Smooth muscle cell (in vitro differentiated cells): Measurements from ENCODE around the gene CEMIP2. TPM values are rescaled to one million over a fixed set of nuclear protein-coding genes. Genes with fewer than 3 reads are reported as not detected.

ENCODE experiments used
- DNase-seq: peaks from one replicate; lab custom pipeline; 2025; ENCODE audit not compliant: unreplicated experiment; lab: John Stamatoyannopoulos, UW
- H2AFZ ChIP-seq: fragments of 200-600 bp; sonication (generic); 2 replicates; pipeline ENCODE4 v1.6.0; 2016; ENCODE audit warnings: antibody characterized with exemption, low read depth, mild to moderate bottlenecking
- H3F3A ChIP-seq: fragments of 200-600 bp; sonication (generic); 2 replicates; pipeline ENCODE4 v1.6.0; 2017; ENCODE audit warnings: antibody characterized with exemption, low read depth
- H3K27ac ChIP-seq: fragments of 200-600 bp; sonication (generic); 2 replicates; pipeline ENCODE4 v1.5.1; 2016; ENCODE audit warnings: low read depth, mild to moderate bottlenecking
- H3K27me3 ChIP-seq: fragments of 200-600 bp; sonication (generic); 2 replicates; pipeline ENCODE4 v1.6.1; 2016; ENCODE audit warnings: low read depth, mild to moderate bottlenecking
- H3K36me3 ChIP-seq: fragments of 200-600 bp; sonication (generic); 2 replicates; pipeline ENCODE4 v1.5.1; 2016; ENCODE audit warnings: low read depth
- H3K4me1 ChIP-seq: fragments of 200-600 bp; sonication (generic); 2 replicates; pipeline ENCODE4 v1.5.1; 2016; ENCODE audit warnings: low read depth
- H3K4me2 ChIP-seq: fragments of 200-600 bp; sonication (generic); 2 replicates; pipeline ENCODE4 v1.6.0; 2016; ENCODE audit warnings: mild to moderate bottlenecking
- H3K4me3 ChIP-seq: fragments of 200-600 bp; sonication (generic); 2 replicates; pipeline ENCODE4 v1.5.1; 2016; ENCODE audit warnings: mild to moderate bottlenecking
- H3K79me2 ChIP-seq: fragments of 200-600 bp; sonication (generic); 2 replicates; pipeline ENCODE4 v1.6.0; 2016; ENCODE audit warnings: low read depth, mild to moderate bottlenecking
- H3K9ac ChIP-seq: fragments of 200-600 bp; sonication (generic); 2 replicates; pipeline ENCODE4 v1.6.0; 2016; ENCODE audit warnings: low read depth
- H3K9me3 ChIP-seq: fragments of 200-600 bp; sonication (generic); replicated peaks from 2 replicates; pipeline ENCODE4 v1.5.1; 2016; ENCODE audit warnings: low read depth
- H4K20me1 ChIP-seq: fragments of 200-600 bp; sonication (generic); 2 replicates; pipeline ENCODE4 v1.6.0; 2016; ENCODE audit warnings: low read depth
- CTCF ChIP-seq: fragments of 200-600 bp; sonication (generic); IDR thresholded peaks from 2 replicates; pipeline ENCODE4 v1.5.1; 2017; ENCODE audit warnings: borderline replicate concordance, mild to moderate bottlenecking, antibody characterized with exemption; ENCODE audit not compliant: insufficient read depth, poor library complexity, severe bottlenecking
- WGBS: methylation state at CpG from one replicate; pipeline ENCODE4 v1.1.7; 2016; ENCODE audit warnings: low lambda C conversion rate; 5-methylcytosine and 5-hydroxymethylcytosine counted together
- polyA plus RNA-seq: library from polyadenylated mRNA; unstranded; fragments of >200 nt; fragmentation: Nextera tagmentation; extraction: Ambion mirVana; gene quantifications from 2 replicates; pipeline ENCODE4 v1.2.1, GENCODE V29; 2016
- total RNA-seq: library from RNA; depleted of rRNA; stranded (reverse); fragments of >200 nt; gene quantifications from 2 replicates; pipeline ENCODE4 v1.2.3, GENCODE V29; 2014

Gene CEMIP2
- total and polyA plus RNA-seq, 2 experiments from 2014 or later = 46.1 to 103 TPM

- no peak overlapping the region for H3K9ac ChIP-seq
- no peak for DNase-seq
- WGBS = 92% methylated on average over 3 of the region's 3 CpGs
These were observed 98.9 kb downstream of the CEMIP2 start for GRCh38 chr9:71669284-71669995.

GRCh38 chr9:71668717-71669116, 99.6 kb downstream of the CEMIP2 start:
- Histone ChIP-seq H4K20me1 (no peaks in the 10 kb centered on the region), H3K4me2 (no peak overlapping the region), H3K27ac (no peak overlapping the region), H3K79me2 (no peaks in the 10 kb centered on the region), H3K27me3 (no peaks in the 10 kb centered on the region), H3K4me3 (no peak overlapping the region), H3K9me3 (no peaks in the 10 kb centered on the region), H3F3A (no peaks in the 10 kb centered on the region), H3K4me1 (peaks cover 7% of the 10 kb centered on the region), H3K36me3 (no peaks in the 10 kb centered on the region), H2AFZ (no peak overlapping the region), H3K9ac (no peak overlapping the region)
- WGBS = 94% methylated on average over 2 of the region's 2 CpGs
- DNase-seq = no peak
- no peak for TF ChIP-seq CTCF

More at GRCh38 chr9:71669284-71669995, 98.9 kb downstream of the CEMIP2 start:
- H3K36me3 ChIP-seq = no peaks in the 10 kb centered on the region
- no peak for TF ChIP-seq CTCF
- no peaks in the 10 kb centered on the region for H3K4me1 ChIP-seq
- H4K20me1 ChIP-seq = no peaks in the 10 kb centered on the region
- no peaks in the 10 kb centered on the region for H3K79me2 ChIP-seq
- H3K9me3 ChIP-seq = no peaks in the 10 kb centered on the region
- H3K4me2 ChIP-seq = no peak overlapping the region
- no peak overlapping the region for H3K27ac ChIP-seq
- H3K27me3 ChIP-seq = no peaks in the 10 kb centered on the region
- H3F3A ChIP-seq = no peaks in the 10 kb centered on the region
- no peak overlapping the region for H2AFZ ChIP-seq
- H3K4me3 ChIP-seq = no peak overlapping the region

GRCh38 chr9:71665247-71665646, 103.1 kb downstream of the CEMIP2 start:
- H4K20me1 ChIP-seq = no peaks in the 10 kb centered on the region
- TF ChIP-seq CTCF = no peak
- no peak overlapping the region for H2AFZ ChIP-seq
- H3K4me3 ChIP-seq = no peak overlapping the region
- no peaks in the 10 kb centered on the region for H3K36me3 ChIP-seq
- no peak for DNase-seq
- H3K9me3 ChIP-seq = no peaks in the 10 kb centered on the region
- H3K27ac ChIP-seq = no peak overlapping the region
- WGBS = 90% methylated on average over 5 of the region's 5 CpGs
- no peak overlapping the region for H3K4me2 ChIP-seq
- H3K4me1 ChIP-seq = peaks cover 16% of the 10 kb centered on the region
- H3K27me3 ChIP-seq = no peaks in the 10 kb centered on the region
- peaks cover 3% of the 10 kb centered on the region for H3F3A ChIP-seq
- H3K9ac ChIP-seq = no peak overlapping the region
- no peaks in the 10 kb centered on the region for H3K79me2 ChIP-seq

GRCh38 chr9:71664566-71664965, 103.7 kb downstream of the CEMIP2 start:
- no peaks in the 10 kb centered on the region for H3K9me3 ChIP-seq
- no peak overlapping the region for H3K9ac ChIP-seq
- H3K4me1 ChIP-seq = peaks cover 16% of the 10 kb centered on the region
- no peaks in the 10 kb centered on the region for H3K27me3 ChIP-seq
- H3K4me2 ChIP-seq = peak overlapping the region; percentile 58
- no peaks in the 10 kb centered on the region for H4K20me1 ChIP-seq
- H2AFZ ChIP-seq = no peak overlapping the region
- 46% methylated on average over 3 of the region's 3 CpGs for WGBS
- peaks cover 3% of the 10 kb centered on the region for H3F3A ChIP-seq
- no peaks in the 10 kb centered on the region for H3K36me3 ChIP-seq
- H3K4me3 ChIP-seq = no peak overlapping the region
- no peak for DNase-seq
- no peaks in the 10 kb centered on the region for H3K79me2 ChIP-seq
- H3K27ac ChIP-seq = peak overlapping the region; percentile 55
- TF ChIP-seq CTCF = no peak
